H1 (cell line): ENCODE data around the gene POU2F1. TPM values are rescaled to one million over a fixed set of nuclear protein-coding genes. Genes with fewer than 3 reads are reported as not detected.

Experiments used
- CTCF ChIA-PET: fragments of 300-600 bp; sonication (Branson Sonifier 250); formaldehyde crosslinking; loops from one replicate; lab custom pipeline; 2021; ENCODE audit not compliant: partially characterized antibody; lab: Charles Lee
- POLR2A ChIA-PET: fragments of 300-600 bp; sonication (Branson Sonifier 250); formaldehyde crosslinking; loops from one replicate; lab custom pipeline; 2021; ENCODE audit warnings: inconsistent platforms; ENCODE audit not compliant: partially characterized antibody; lab: Charles Lee
- DNase-seq, 2 experiments: peaks; one replicate each; pipeline versions ENCODE4 v3.0.0 to v3.0.0-alpha.2; 2010 to 2022; ENCODE audit warnings: low spot score in 2 of 2, low read depth in 1 of 2, mixed read lengths in 1 of 2
- FAIRE-seq: peaks from 2 replicates; lab custom pipeline; 2011; peaks lifted over from hg19 to GRCh38; lab: Jason Lieb, UNC
- H2AFZ ChIP-seq: 2 replicates; pipeline ENCODE4 v1.8.1; 2012; ENCODE audit warnings: low read length, inconsistent platforms
- H2AK5ac ChIP-seq: 2 replicates; pipeline ENCODE4 v1.6.1; 2013; ENCODE audit warnings: low read depth, low read length
- H2BK120ac ChIP-seq: replicated peaks from 2 replicates; pipeline ENCODE3; 2013; ENCODE audit warnings: low read depth, low read length, inconsistent platforms
- H2BK12ac ChIP-seq: 2 replicates; pipeline ENCODE4 v1.6.1; 2013; ENCODE audit warnings: low read depth, low read length
- H2BK15ac ChIP-seq: 2 replicates; pipeline ENCODE4 v1.6.1; 2013; ENCODE audit warnings: low read length
- H2BK20ac ChIP-seq: 2 replicates; pipeline ENCODE4 v1.6.1; 2013; ENCODE audit warnings: low read length
- H2BK5ac ChIP-seq: 2 replicates; pipeline ENCODE4 v1.6.1; 2013; ENCODE audit warnings: low read depth, low read length
- H3K14ac ChIP-seq: 2 replicates; pipeline ENCODE4 v1.6.1; 2013; ENCODE audit warnings: inconsistent platforms; ENCODE audit not compliant: insufficient read length
- H3K18ac ChIP-seq: 2 replicates; pipeline ENCODE4 v1.6.1; 2013; ENCODE audit warnings: low read length; ENCODE audit errors: extremely low read depth
- H3K23ac ChIP-seq: 2 replicates; pipeline ENCODE4 v1.6.1; 2013; ENCODE audit warnings: inconsistent platforms; ENCODE audit not compliant: insufficient read length
- H3K23me2 ChIP-seq: 2 replicates; pipeline ENCODE4 v1.6.1; 2013; ENCODE audit warnings: low read depth, low read length
- H3K27ac ChIP-seq: 2 replicates; pipeline ENCODE4 v1.6.1; 2011; ENCODE audit warnings: low read depth, low read length, inconsistent platforms
- H3K27me3 ChIP-seq, 4 experiments: replicated peaks in 1 of 4; 1 replicate in 1 of 4; 2 replicates in 3 of 4; pipeline versions ENCODE4 v1.6.1 to v1.8.1; 2011 to 2013; ENCODE audit warnings: low read length in 3 of 4, mild to moderate bottlenecking in 3 of 4, inconsistent platforms in 2 of 4, mixed read lengths in 2 of 4, moderate library complexity in 1 of 4; ENCODE audit not compliant: control insufficient read depth in 3 of 4, insufficient read depth in 3 of 4; ENCODE audit errors: extremely low read depth in 1 of 4
- H3K36me3 ChIP-seq, 4 experiments: 2 replicates each; pipeline versions ENCODE4 v1.6.1 to v1.8.1; 2011 to 2013; ENCODE audit warnings: mild to moderate bottlenecking in 4 of 4, low read length in 3 of 4, moderate library complexity in 2 of 4, control low read depth in 1 of 4, inconsistent platforms in 1 of 4; ENCODE audit not compliant: insufficient read depth in 4 of 4, control insufficient read depth in 2 of 4
- H3K4ac ChIP-seq: replicated peaks from 2 replicates; pipeline ENCODE3; 2013; ENCODE audit warnings: low read length, low read depth, mixed read lengths, inconsistent platforms; ENCODE audit not compliant: insufficient read length
- H3K4me1 ChIP-seq, 4 experiments: replicated peaks in 1 of 4; 1 replicate in 1 of 4; 2 replicates in 3 of 4; pipeline versions ENCODE4 v1.6.1 to v1.8.1; 2011 to 2013; ENCODE audit warnings: low read length in 3 of 4, inconsistent platforms in 2 of 4, mixed read lengths in 1 of 4; ENCODE audit not compliant: insufficient read depth in 4 of 4, control insufficient read depth in 3 of 4
- H3K4me2 ChIP-seq, 2 experiments: 2 replicates each; pipeline versions ENCODE4 v1.6.1 to v1.8.1; 2011 to 2013; ENCODE audit warnings: low read depth in 2 of 2, low read length in 2 of 2, control low read depth in 1 of 2, inconsistent platforms in 1 of 2, mild to moderate bottlenecking in 1 of 2; ENCODE audit not compliant: insufficient read depth in 1 of 2
- H3K4me3 ChIP-seq, 4 experiments: fragments of 200-600, 300-600 bp in 1 of 4; sonication (generic), shearing (Covaris generic), sonication (Bioruptor Twin) in 1 of 4; 2 replicates each; pipeline versions ENCODE4 v1.5.1 to v1.8.1; 2011 to 2016; ENCODE audit warnings: low read length in 4 of 4, low read depth in 3 of 4, control low read depth in 2 of 4, inconsistent platforms in 2 of 4, mild to moderate bottlenecking in 2 of 4, mixed read lengths in 1 of 4, moderate library complexity in 1 of 4; ENCODE audit not compliant: insufficient read depth in 2 of 4; ENCODE audit errors: extremely low read depth in 1 of 4
- H3K56ac ChIP-seq: replicated peaks from 2 replicates; pipeline ENCODE3; 2013; ENCODE audit warnings: low read depth, mild to moderate bottlenecking, mixed read lengths, low read length, inconsistent platforms; ENCODE audit not compliant: insufficient read length
- H3K79me1 ChIP-seq: 2 replicates; pipeline ENCODE4 v1.6.1; 2013; ENCODE audit warnings: low read depth, low read length, control low read depth
- H3K79me2 ChIP-seq, 2 experiments: 2 replicates each; pipeline versions ENCODE4 v1.6.1 to v1.8.1; 2012 to 2013; ENCODE audit warnings: low read length in 2 of 2, mild to moderate bottlenecking in 2 of 2, inconsistent platforms in 1 of 2; ENCODE audit not compliant: insufficient read depth in 2 of 2, control insufficient read depth in 1 of 2
- H3K9ac ChIP-seq, 4 experiments: replicated peaks in 1 of 4; 1 replicate in 1 of 4; 2 replicates in 3 of 4; pipeline versions ENCODE4 v1.6.1 to v1.8.1; 2011 to 2013; ENCODE audit warnings: low read depth in 3 of 4, low read length in 3 of 4, control low read depth in 2 of 4, mild to moderate bottlenecking in 2 of 4, moderate library complexity in 2 of 4, inconsistent platforms in 1 of 4; ENCODE audit errors: extremely low read depth in 1 of 4
- H3K9me3 ChIP-seq, 2 experiments: 2 replicates each; pipeline versions ENCODE4 v1.6.1 to v1.8.1; 2012 to 2013; ENCODE audit warnings: mild to moderate bottlenecking in 2 of 2, moderate library complexity in 2 of 2, control low read depth in 1 of 2, inconsistent platforms in 1 of 2, low read depth in 1 of 2, low read length in 1 of 2, mixed read lengths in 1 of 2; ENCODE audit not compliant: insufficient read depth in 2 of 2
- H4K20me1 ChIP-seq, 2 experiments: replicated peaks in 1 of 2; 2 replicates each; pipeline versions ENCODE3 to v1.8.1; 2011 to 2013; ENCODE audit warnings: inconsistent platforms in 2 of 2, low read length in 2 of 2, mild to moderate bottlenecking in 1 of 2; ENCODE audit not compliant: insufficient read depth in 2 of 2, control insufficient read depth in 1 of 2
- H4K5ac ChIP-seq: 2 replicates; pipeline ENCODE4 v1.6.1; 2013; ENCODE audit warnings: low read length, low read depth, mixed read lengths, inconsistent platforms; ENCODE audit not compliant: insufficient read length
- H4K8ac ChIP-seq: 2 replicates; pipeline ENCODE4 v1.8.0; 2013; ENCODE audit warnings: mild to moderate bottlenecking, moderate library complexity, low read length, inconsistent platforms; ENCODE audit not compliant: insufficient read depth; ENCODE audit errors: extremely low read depth
- H4K91ac ChIP-seq: replicated peaks from 2 replicates; pipeline ENCODE3; 2013; ENCODE audit warnings: low read length, mixed read lengths, inconsistent platforms; ENCODE audit not compliant: insufficient read length
- CTCF ChIP-seq, 3 experiments: IDR thresholded peaks; 1 replicate in 2 of 3; 2 replicates in 1 of 3; pipeline versions ENCODE4 v1.5.1 to v1.6.1; 2011; ENCODE audit warnings: low read length in 3 of 3, mild to moderate bottlenecking in 3 of 3, inconsistent platforms in 2 of 3, low read depth in 1 of 3, moderate library complexity in 1 of 3; ENCODE audit not compliant: insufficient read depth in 1 of 3; ENCODE audit errors: control extremely low read depth in 1 of 3
- GTF2F1 ChIP-seq: IDR thresholded peaks from 2 replicates; pipeline ENCODE4 v1.6.1; 2012; ENCODE audit warnings: low read depth, low read length, improper control_type of control experiment, borderline replicate concordance
- PHF8 ChIP-seq: fragments of 200-600 bp; sonication (generic); conservative IDR thresholded peaks from 2 replicates; pipeline ENCODE4 v1.7.1; 2012; ENCODE audit warnings: low read depth, mild to moderate bottlenecking, inconsistent platforms, low read length, moderate library complexity
- POLR2A ChIP-seq, 2 experiments: IDR thresholded peaks; 1 replicate in 1 of 2; 2 replicates in 1 of 2; pipeline ENCODE4 v1.6.1; 2011; ENCODE audit warnings: low read depth in 2 of 2, low read length in 2 of 2, mild to moderate bottlenecking in 2 of 2; ENCODE audit errors: control extremely low read depth in 1 of 2
- SIN3A ChIP-seq, 2 experiments: IDR thresholded peaks in 1 of 2; conservative IDR thresholded peaks in 1 of 2; 2 replicates each; pipeline ENCODE4 v1.6.1; 2011 to 2012; ENCODE audit warnings: low read length in 2 of 2, improper control_type of control experiment in 1 of 2, low read depth in 1 of 2, mild to moderate bottlenecking in 1 of 2
- WGBS, 2 experiments: shearing (Covaris generic) in 1 of 2; methylation state at CpG; one replicate each; pipeline versions ENCODE4 v1.1.6 to v1.1.7; 2013 to 2015; ENCODE audit warnings: low lambda C conversion rate in 2 of 2, mixed read lengths in 2 of 2, inconsistent platforms in 1 of 2, low coverage in 1 of 2, missing lambda C conversion rate in 1 of 2; ENCODE audit not compliant: insufficient replicate concordance in 2 of 2, insufficient coverage in 1 of 2, insufficient read length in 1 of 2; ENCODE audit errors: extremely low coverage in 1 of 2, missing lambda C conversion rate in 1 of 2; 5-methylcytosine and 5-hydroxymethylcytosine counted together
- polyA plus RNA-seq, 7 experiments: library from polyadenylated mRNA; depleted of rRNA in 3 of 7; stranded (reverse) in 5 of 7; unstranded in 2 of 7; fragments of >200 nt in 5 of 7; fragments of 200-250 nt in 2 of 7; gene quantifications; 1 replicate in 5 of 7; 2 replicates in 1 of 7; 4 replicates in 1 of 7; pipeline versions ENCODE4 v1.2.1 to v1.2.3, GENCODE V29; 2011 to 2013; ENCODE audit warnings: missing spikeins in 2 of 7, mixed read lengths in 2 of 7
- total RNA-seq: library from RNA; stranded (reverse); fragmentation: NEBNext Ultra II Directional; extraction: Animal tissue kit (Norgen Biotek cat#: 25700); gene quantifications from 2 replicates; pipeline ENCODE4 v1.2.1, GENCODE V29; 2021

Gene POU2F1
- total and polyA plus RNA-seq, 2 of the 8 experiments (the other 6 are each of a cell fraction or from before 2014, with no cell fraction given), result 37.0 to 57.2 TPM

- Histone ChIP-seq H4K5ac (no peak overlapping the region), H3K4me3 (no peak overlapping the region), H3K56ac (no peak overlapping the region), H3K18ac (no peak overlapping the region), H3K27ac (no peak overlapping the region), H3K4ac (no peak overlapping the region), H3K79me2 (peaks cover 0 to 43% of the 10 kb centered on the region in 2 experiments; a peak in 3 of 4 replicates), H3K23ac (no peak overlapping the region), H3K4me2 (peak overlapping the region in 1 of 2 experiments; percentile 73; a peak in 1 of 4 replicates), H2BK20ac (no peak overlapping the region), H3K14ac (no peak overlapping the region), H2AFZ (no peak overlapping the region), H2BK120ac (no peak overlapping the region), H4K20me1 (peaks cover 0 to 1% of the 10 kb centered on the region in 2 experiments), H2BK5ac (no peak overlapping the region), H3K79me1 (no peaks in the 10 kb centered on the region; the same call in 1 of the 2 replicates), H2BK12ac (no peak overlapping the region), H3K9me3 (no peaks in the 10 kb centered on the region), H2BK15ac (no peak overlapping the region), H4K91ac (no peak overlapping the region), H4K8ac (no peak overlapping the region), H3K36me3 (no peaks in the 10 kb centered on the region), H3K4me1 (peaks cover 0 to 13% (median 6%) of the 10 kb centered on the region in 4 experiments; a peak in 4 of 7 replicates), H3K23me2 (no peaks in the 10 kb centered on the region), H3K9ac (no peak overlapping the region), H2AK5ac (no peak overlapping the region), H3K27me3 (no peaks in the 10 kb centered on the region)
- 65% methylated on average over 1 of the region's 1 CpG; no CpG with 5 or more reads in 1 of the 2 experiments for WGBS, 2 experiments
- DNase-seq (no peak), FAIRE-seq (no peak)
- ChIA-PET POLR2A (interaction anchor here (1.2 kb wide), 1 partner anchor 10 kb away, joined by 3 read pairs; no protein-coding TSS in a partner anchor), CTCF (interaction anchor here (1.3 kb wide), 1 partner anchor 17 kb away, joined by 3 read pairs; no protein-coding TSS in a partner anchor)
- TF ChIP-seq POLR2A (IDR thresholded peaks at IDR 0.05; ENCODE audit: control extremely low read depth in 1 of 2, low read depth in 2 of 2, low read length in 2 of 2) (no peak), GTF2F1 (no peak), PHF8 (no peak), SIN3A (conservative IDR thresholded peaks at IDR 0.05 in 1 of 2, IDR thresholded peaks at IDR 0.05 in 1 of 2; ENCODE audit: low read depth in 1 of 2, low read length in 2 of 2) (no peak), CTCF (IDR thresholded peaks at IDR 0.05; ENCODE audit: control extremely low read depth in 1 of 3, insufficient read depth in 1 of 3, low read depth in 1 of 3, low read length in 3 of 3) (no peak)
Measured at GRCh38 chr1:167345386-167345733, 124.7 kb downstream of the POU2F1 start.
